Measurements from ENCODE around the gene KLHL25.

Gene KLHL25

GRCh38 chr15:85778107-85778776 lies 16.5 kb downstream of the KLHL25 start:
- no peak for TF ChIP-seq CTCF (IDR thresholded peaks at IDR 0.05)

GRCh38 chr15:85777250-85778106 lies 17.2 kb downstream of the KLHL25 start:
- TF ChIP-seq CTCF (IDR thresholded peaks at IDR 0.05), result no peak

GRCh38 chr15:85773970-85774369 lies 20.8 kb downstream of the KLHL25 start:
- TF ChIP-seq CTCF (IDR thresholded peaks at IDR 0.05), result no peak

GRCh38 chr15:85773249-85773648 lies 21.5 kb downstream of the KLHL25 start:
- TF ChIP-seq CTCF (IDR thresholded peaks at IDR 0.05), result no peak

- TF ChIP-seq CTCF (IDR thresholded peaks at IDR 0.05), result no peak
Measured at GRCh38 chr15:85772668-85773067, 22.1 kb downstream of the KLHL25 start.

- TF ChIP-seq CTCF (IDR thresholded peaks at IDR 0.05), result no peak
Measured at GRCh38 chr15:85771781-85772445, 22.8 kb downstream of the KLHL25 start.

- TF ChIP-seq CTCF (IDR thresholded peaks at IDR 0.05), result no peak
Measured at GRCh38 chr15:85771271-85771670, 23.5 kb downstream of the KLHL25 start.

Data from LNCAP (cell line).